Sigmoid colon (tissue), 7 donors: ENCODE measurements around the gene NADSYN1. TPM values are rescaled to one million over a fixed set of nuclear protein-coding genes. Genes with fewer than 3 reads are reported as not detected.

ENCODE experiments used
- DNase-seq: peaks from one replicate; pipeline ENCODE4 v3.0.0-alpha.2; 2019
- H3K27ac ChIP-seq, 4 donors: fragments of 200-600 bp; sonication (generic); one replicate each; pipeline ENCODE4 v1.5.1; 2016 to 2019; ENCODE audit warnings: mild to moderate bottlenecking in 1 of 4
- H3K27me3 ChIP-seq, 3 donors: fragments of 200-600 bp; sonication (generic); one replicate each; pipeline ENCODE4 v1.5.1; 2019; ENCODE audit warnings: mild to moderate bottlenecking in 1 of 3
- H3K36me3 ChIP-seq, 4 donors: fragments of 200-600 bp; sonication (generic); one replicate each; pipeline ENCODE4 v1.5.1; 2016 to 2019
- H3K4me1 ChIP-seq, 4 donors: fragments of 200-600 bp; sonication (generic); one replicate each; pipeline ENCODE4 v1.5.1; 2017 to 2019
- H3K4me3 ChIP-seq, 4 donors: fragments of 200-600 bp; sonication (generic); one replicate each; pipeline ENCODE4 v1.5.1; 2017 to 2019; ENCODE audit warnings: mild to moderate bottlenecking in 2 of 4, moderate library complexity in 1 of 4
- H3K9me3 ChIP-seq, 4 donors: fragments of 200-600 bp in 3 of 4; sonication (generic) in 3 of 4; one replicate each; pipeline versions ENCODE4 v1.5.1 to v1.6.1; 2013 to 2019
- CTCF ChIP-seq, 4 experiments: fragments of 450-650 bp in 3 of 4; fragments of 200-600 bp in 1 of 4; IDR thresholded peaks; one replicate each; pipeline ENCODE4 v1.5.1; 2016 to 2019; ENCODE audit warnings: antibody characterized with exemption in 4 of 4, mild to moderate bottlenecking in 3 of 4, moderate library complexity in 2 of 4
- EP300 ChIP-seq, 4 donors: sonication (generic); formaldehyde crosslinking; IDR thresholded peaks; one replicate each; pipeline ENCODE4 v1.6.1; 2017; ENCODE audit warnings: antibody characterized with exemption in 4 of 4
- POLR2A ChIP-seq, 2 donors: fragments of 450-650 bp; IDR thresholded peaks; one replicate each; pipeline ENCODE4 v1.6.1; 2016; ENCODE audit warnings: antibody characterized with exemption in 2 of 2, mild to moderate bottlenecking in 2 of 2, moderate library complexity in 2 of 2
- POLR2AphosphoS5 ChIP-seq, 4 donors: sonication (generic); formaldehyde crosslinking; IDR thresholded peaks; one replicate each; pipeline ENCODE4 v1.6.1; 2017; ENCODE audit warnings: antibody characterized with exemption in 4 of 4
- WGBS, 2 donors: extraction: QIAGEN DNeasy Blood & Tissue Kit; methylation state at CpG; one replicate each; pipeline ENCODE4 v1.1.7; 2013; 5-methylcytosine and 5-hydroxymethylcytosine counted together
- intact Hi-C: fragments of 100-400 bp; cut with DNase I; formaldehyde crosslinking; loops from one replicate; pipeline ENCODE4 v1.15.1; 2023
- polyA plus RNA-seq, 3 donors: library from polyadenylated mRNA; stranded (reverse); fragments of 200-250 nt; gene quantifications; one replicate each; pipeline ENCODE4 v1.2.3, GENCODE V29; 2013
- total RNA-seq, 4 donors: library from RNA; depleted of rRNA; stranded (reverse); fragments of >200 nt; gene quantifications; one replicate each; pipeline ENCODE4 v1.1.0, GENCODE V29; 2016
- donor health status: healthy with polysubstance abuse.
- donor health status: Bipolar disorder and iron deficiency.
- donor health status: healthy.

NADSYN1 gene
- total and polyA plus RNA-seq, 7 donors, result 24.6 to 136 (median 42.5) TPM

DNA sequence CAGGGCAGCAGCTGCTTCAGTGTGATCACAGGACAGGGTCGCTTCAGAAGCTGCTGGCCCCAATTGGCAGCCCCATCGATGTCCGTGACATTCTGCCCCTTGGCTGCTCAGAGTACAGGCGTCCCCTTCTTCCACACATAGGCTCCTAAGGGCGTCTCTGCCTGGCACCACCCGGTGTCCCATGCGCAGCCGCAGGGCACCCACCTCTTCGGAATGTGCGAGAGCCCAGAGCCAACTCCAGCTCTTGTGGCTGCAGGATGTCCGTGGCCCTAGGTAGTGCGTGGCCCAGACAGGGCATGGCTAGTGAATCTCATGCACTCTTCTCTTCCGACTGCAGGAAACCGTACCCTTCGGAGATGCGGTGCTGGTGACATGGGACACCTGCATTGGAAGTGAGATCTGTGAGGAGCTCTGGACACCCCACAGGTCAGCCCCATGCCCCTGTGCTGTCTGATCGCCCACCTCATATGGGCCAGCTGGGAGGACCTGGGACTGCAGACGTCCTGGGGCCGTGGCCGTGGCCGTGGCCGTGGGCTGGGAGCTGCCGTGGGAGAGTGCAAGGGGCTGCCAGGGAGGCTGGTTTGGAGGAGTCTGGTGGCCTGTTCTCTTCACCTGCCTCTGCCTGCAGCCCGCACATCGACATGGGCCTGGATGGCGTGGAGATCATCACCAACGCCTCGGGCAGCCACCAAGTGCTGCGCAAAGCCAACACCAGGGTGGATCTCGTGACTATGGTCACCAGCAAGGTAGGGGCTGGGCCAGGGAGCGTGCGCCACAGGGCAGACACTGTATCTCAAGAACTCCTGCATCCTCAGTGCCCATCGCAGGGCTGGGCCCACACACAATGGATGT is 20.2 kb downstream of the NADSYN1 start:
- Histone ChIP-seq H3K4me3 (no peak overlapping the region), H3K9me3 (no peaks in the 10 kb centered on the region), H3K27ac (no peak overlapping the region), H3K4me1 (no peaks in the 10 kb centered on the region), H3K36me3 (peaks cover 4 to 65% (median 49%) of the 10 kb centered on the region in 4 donors), H3K27me3 (no peaks in the 10 kb centered on the region)
- 94 to 95% methylated on average over 33 of the region's 33 CpGs for WGBS, 2 donors
- intact Hi-C loops, result no loop called here
- no peak for TF ChIP-seq POLR2AphosphoS5 (IDR thresholded peaks at IDR 0.05)
- no peak for TF ChIP-seq CTCF (IDR thresholded peaks at IDR 0.05)
- TF ChIP-seq POLR2A (IDR thresholded peaks at IDR 0.05), result no peak
- TF ChIP-seq EP300 (IDR thresholded peaks at IDR 0.05), result no peak
- DNase-seq, result peak; percentile 50

- no peaks in the 10 kb centered on the region for H3K9me3 ChIP-seq
- intact Hi-C loops, result no loop called here
- WGBS, 2 donors, result 97 to 98% methylated on average over 14 of the region's 14 CpGs
Observed at GRCh38 chr11:71473793-71474080, 20.7 kb downstream of the NADSYN1 start.

GRCh38 chr11:71474141-71474770 is 21.3 kb downstream of the NADSYN1 start:
- Histone ChIP-seq H3K9me3 (no peaks in the 10 kb centered on the region), H3K27me3 (no peaks in the 10 kb centered on the region), H3K4me1 (no peaks in the 10 kb centered on the region), H3K4me3 (no peak overlapping the region), H3K27ac (no peak overlapping the region), H3K36me3 (peaks cover 4 to 76% (median 56%) of the 10 kb centered on the region in 4 donors)
- WGBS, 2 donors, result 94 to 98% methylated on average over 27 of the region's 27 CpGs
- TF ChIP-seq EP300 (IDR thresholded peaks at IDR 0.05) (no peak), POLR2AphosphoS5 (IDR thresholded peaks at IDR 0.05) (no peak), POLR2A (IDR thresholded peaks at IDR 0.05) (no peak), CTCF (IDR thresholded peaks at IDR 0.05) (no peak)
- DNase-seq, result peak; percentile 50
- intact Hi-C loops, result no loop called here

More at GRCh38 chr11:71473793-71474080, 20.7 kb downstream of the NADSYN1 start:
- Histone ChIP-seq H3K27ac (no peak overlapping the region), H3K4me3 (no peak overlapping the region), H3K4me1 (no peaks in the 10 kb centered on the region), H3K36me3 (peaks cover 4 to 71% (median 53%) of the 10 kb centered on the region in 4 donors), H3K27me3 (no peaks in the 10 kb centered on the region)
- peak; percentile 38 for DNase-seq
- TF ChIP-seq POLR2A (IDR thresholded peaks at IDR 0.05) (no peak), CTCF (IDR thresholded peaks at IDR 0.05) (no peak), POLR2AphosphoS5 (IDR thresholded peaks at IDR 0.05) (no peak), EP300 (IDR thresholded peaks at IDR 0.05) (no peak)

GRCh38 chr11:71474771-71475483 is 21.9 kb downstream of the NADSYN1 start:
- Histone ChIP-seq H3K9me3 (no peaks in the 10 kb centered on the region), H3K4me3 (no peak overlapping the region), H3K4me1 (no peaks in the 10 kb centered on the region), H3K36me3 (peaks cover 4 to 83% (median 59%) of the 10 kb centered on the region in 4 donors), H3K27ac (no peak overlapping the region), H3K27me3 (no peaks in the 10 kb centered on the region)
- WGBS, 2 donors, result 87 to 94% methylated on average over 26 of the region's 26 CpGs
- TF ChIP-seq CTCF (IDR thresholded peaks at IDR 0.05) (no peak), POLR2A (IDR thresholded peaks at IDR 0.05) (no peak), POLR2AphosphoS5 (IDR thresholded peaks at IDR 0.05) (no peak), EP300 (IDR thresholded peaks at IDR 0.05) (no peak)
- intact Hi-C loops, result no loop called here
- peak; percentile 48 for DNase-seq
